Measurements from ENCODE around the gene LETMD1. TPM values are rescaled to one million over a fixed set of nuclear protein-coding genes. Genes with fewer than 3 reads are reported as not detected.
A peak's percentile ranks its signal among the peaks of the same experiment; 100 is the strongest.

The LETMD1 gene
- total RNA-seq, 2 experiments from 2014 or later: 51.8 to 54.1 TPM

- Histone ChIP-seq H3K9me3 (ENCODE audit: control insufficient read depth in 1 of 2, insufficient read depth in 1 of 2, low read length in 2 of 2) (no peaks in the 10 kb centered on the region), H3K27me3 (ENCODE audit: control insufficient read depth in 1 of 2, insufficient read depth in 2 of 2, low read length in 2 of 2) (no peaks in the 10 kb centered on the region), H3K4me1 (ENCODE audit: insufficient read depth, low read length) (peaks cover 30% of the 10 kb centered on the region), H3K36me3 (ENCODE audit: insufficient read depth, low read length) (no peaks in the 10 kb centered on the region), H3K27ac (ENCODE audit: low read depth in 1 of 2, low read length in 2 of 2) (no peak overlapping the region), H3K4me3 (ENCODE audit: low read length) (no peak overlapping the region)
- Mint-ChIP-seq H3K4me3 (no peak overlapping the region), H3K9me3 (no peaks in the 10 kb centered on the region), H3K27ac (peak overlapping the region; percentile 51), H3K27me3 (no peaks in the 10 kb centered on the region), H3K36me3 (ENCODE audit: low read depth) (peaks cover 31% of the 10 kb centered on the region), H3K4me1 (ENCODE audit: low read depth) (peaks cover 63% of the 10 kb centered on the region)
- ChIA-PET CTCF (interaction anchor here (1.6 kb wide), 1 partner anchor 32 kb away, joined by 3 read pairs; the partner anchor contains the start of gene LETMD1), POLR2A (no interaction called here)
- ATAC-seq (ENCODE audit: poor library complexity): no peak
- no peak for TF ChIP-seq CTCF (IDR thresholded peaks at IDR 0.05)
- DNase-seq: no peak
- intact Hi-C loops (cut with DNase I, micrococcal nuclease): loop anchor here (5.0 to 10.0 kb wide), 3 partner anchors 137 to 318 kb away; partner anchors contain the start of genes ATF1 (in 2 of the 2) and POU6F1 (in 1 of the 2)
Measured at GRCh38 chr12:51080136-51080535, 32.0 kb downstream of the LETMD1 start.

- peaks cover 22% of the 10 kb centered on the region for H3K4me1 ChIP-seq (ENCODE audit: insufficient read depth, low read length)
- ATAC-seq (ENCODE audit: poor library complexity) (no peak), DNase-seq (no peak)
- H3K9me3 ChIP-seq (ENCODE audit: control insufficient read depth in 1 of 2, insufficient read depth in 1 of 2, low read length in 2 of 2): no peaks in the 10 kb centered on the region
- H3K4me1 Mint-ChIP-seq (ENCODE audit: low read depth): peaks cover 57% of the 10 kb centered on the region
- ChIA-PET POLR2A (interaction anchor here (2.7 to 2.9 kb wide), 2 partner anchors 55 to 136 kb away, joined by 14 to 22 read pairs; partner anchors contain the start of genes POU6F1 and SLC11A2), CTCF (interaction anchor here (1.6 kb wide), 1 partner anchor 33 kb away, joined by 3 read pairs; the partner anchor contains the start of gene LETMD1)
- H3K4me3 ChIP-seq (ENCODE audit: low read length): no peak overlapping the region
- H3K9me3 Mint-ChIP-seq: no peaks in the 10 kb centered on the region
- no peak for TF ChIP-seq CTCF (IDR thresholded peaks at IDR 0.05)
- H3K27me3 ChIP-seq (ENCODE audit: control insufficient read depth in 1 of 2, insufficient read depth in 2 of 2, low read length in 2 of 2): no peaks in the 10 kb centered on the region
- intact Hi-C loops (cut with DNase I, micrococcal nuclease): loop anchor here (5.0 to 10.0 kb wide), 3 partner anchors 136 to 319 kb away; partner anchors contain the start of genes ATF1 (in 2 of the 2) and POU6F1 (in 1 of the 2)
- peak overlapping the region; percentile 95 for H3K4me3 Mint-ChIP-seq
- no peaks in the 10 kb centered on the region for H3K36me3 ChIP-seq (ENCODE audit: insufficient read depth, low read length)
- no peak overlapping the region for H3K27ac ChIP-seq (ENCODE audit: low read depth in 1 of 2, low read length in 2 of 2)
- H3K36me3 Mint-ChIP-seq (ENCODE audit: low read depth): peaks cover 22% of the 10 kb centered on the region
- H3K27ac Mint-ChIP-seq: no peak overlapping the region
- H3K27me3 Mint-ChIP-seq: no peaks in the 10 kb centered on the region
Measured at GRCh38 chr12:51081421-51081820, 33.3 kb downstream of the LETMD1 start.

GRCh38 chr12:51082561-51083125 is 34.5 kb downstream of the LETMD1 start:
- H3K4me3 Mint-ChIP-seq: peak overlapping the region; percentile 95
- H3K36me3 ChIP-seq (ENCODE audit: insufficient read depth, low read length): no peaks in the 10 kb centered on the region
- peak overlapping the region; percentile 84 for H3K4me3 ChIP-seq (ENCODE audit: low read length)
- peak overlapping the region; percentile 87 for H3K27ac Mint-ChIP-seq
- no peaks in the 10 kb centered on the region for H3K9me3 ChIP-seq (ENCODE audit: control insufficient read depth in 1 of 2, insufficient read depth in 1 of 2, low read length in 2 of 2)
- intact Hi-C loops (cut with DNase I, micrococcal nuclease): loop anchor here (1.0 to 10.0 kb wide), 7 partner anchors 34 to 320 kb away; partner anchors contain the start of genes ATF1 (in 2 of the 2), DAZAP2 (in 2 of the 2), LETMD1 (in 1 of the 2) and POU6F1 (in 1 of the 2)
- H3K4me1 Mint-ChIP-seq (ENCODE audit: low read depth): peaks cover 47% of the 10 kb centered on the region
- no peaks in the 10 kb centered on the region for H3K27me3 Mint-ChIP-seq
- no peak for TF ChIP-seq CTCF (IDR thresholded peaks at IDR 0.05)
- H3K36me3 Mint-ChIP-seq (ENCODE audit: low read depth): peaks cover 20% of the 10 kb centered on the region
- peak in 9 of 14 experiments; percentile 4 to 54 (median 15) for DNase-seq
- ATAC-seq (ENCODE audit: poor library complexity): no peak
- H3K9me3 Mint-ChIP-seq: no peaks in the 10 kb centered on the region
- ChIA-PET POLR2A (interaction anchor here (0.8 to 2.9 kb wide), 7 partner anchors 21 to 1923 kb away, joined by 3 to 26 read pairs (median 10); partner anchors contain the start of genes ATF1, DAZAP2, EIF4B and POU6F1), CTCF (interaction anchor here (1.3 to 1.5 kb wide), 2 partner anchors 60 to 318 kb away, joined by 3 read pairs; no protein-coding TSS in a partner anchor)
- no peaks in the 10 kb centered on the region for H3K27me3 ChIP-seq (ENCODE audit: control insufficient read depth in 1 of 2, insufficient read depth in 2 of 2, low read length in 2 of 2)
- peak overlapping the region; percentile 40 to 71 for H3K27ac ChIP-seq (ENCODE audit: low read depth in 1 of 2, low read length in 2 of 2)
- peaks cover 20% of the 10 kb centered on the region for H3K4me1 ChIP-seq (ENCODE audit: insufficient read depth, low read length)

Data from CD4-positive, alpha-beta T cell (primary cell).